Glutamatergic neuron (in vitro differentiated cells): Measurements from ENCODE around the gene TMEM238. TPM values are rescaled to one million over a fixed set of nuclear protein-coding genes. Genes with fewer than 3 reads are reported as not detected.
A peak's percentile ranks its signal among the peaks of the same experiment; 100 is the strongest.
"Not testable (repeated sequence)": the region's sequence is repeated elsewhere in the genome, so short reads cannot be mapped to it uniquely, and the experiment has no call there.

Source experiments
- DNase-seq: peaks from one replicate; pipeline ENCODE4 v3.0.0; 2022
- H3K27ac Mint-ChIP-seq: one replicate; pipeline ENCODE4 v1.8.0; 2020; ENCODE audit warnings: mild to moderate bottlenecking, mixed read lengths, inconsistent platforms; ENCODE audit not compliant: unreplicated experiment
- H3K27me3 Mint-ChIP-seq: one replicate; pipeline ENCODE4 v1.8.0; 2020; ENCODE audit warnings: mild to moderate bottlenecking, moderate library complexity, mixed read lengths, inconsistent platforms; ENCODE audit not compliant: unreplicated experiment
- H3K36me3 Mint-ChIP-seq: one replicate; pipeline ENCODE4 v1.8.0; 2020; ENCODE audit warnings: mild to moderate bottlenecking, mixed read lengths, inconsistent platforms; ENCODE audit not compliant: unreplicated experiment
- H3K4me1 Mint-ChIP-seq: one replicate; pipeline ENCODE4 v1.8.0; 2020; ENCODE audit warnings: mild to moderate bottlenecking, low read depth, mixed read lengths, inconsistent platforms; ENCODE audit not compliant: unreplicated experiment
- H3K4me3 Mint-ChIP-seq: one replicate; pipeline ENCODE4 v1.8.0; 2020; ENCODE audit warnings: mild to moderate bottlenecking, mixed read lengths, inconsistent platforms; ENCODE audit not compliant: unreplicated experiment
- H3K9me3 Mint-ChIP-seq: one replicate; pipeline ENCODE4 v1.8.0; 2020; ENCODE audit warnings: mild to moderate bottlenecking, moderate library complexity, mixed read lengths, inconsistent platforms; ENCODE audit not compliant: unreplicated experiment
- CTCF ChIP-seq: fragments of 200-600 bp; sonication (generic); IDR thresholded peaks from one replicate; pipeline ENCODE4 v1.5.0; 2021; ENCODE audit not compliant: partially characterized antibody, unreplicated experiment
- total RNA-seq: library from RNA; stranded (reverse); fragmentation: NEBNext Ultra II Directional; extraction: Animal tissue kit (Norgen Biotek cat#: 25700); gene quantifications from one replicate; pipeline ENCODE4 v1.2.1, GENCODE V29; 2021; ENCODE audit not compliant: unreplicated experiment

The TMEM238 gene
- total RNA-seq, 1 donor from 2014 or later: 1.3 TPM

GRCh38 chr19:55426042-55426441 lies 42.0 kb upstream of the TMEM238 start:
- Mint-ChIP-seq H3K4me3 (no peak overlapping the region), H3K27ac (no peak overlapping the region), H3K4me1 (no peaks in the 10 kb centered on the region), H3K9me3 (peaks cover 6% of the 10 kb centered on the region), H3K27me3 (peaks cover 4% of the 10 kb centered on the region), H3K36me3 (peaks cover 2% of the 10 kb centered on the region)
- no peak for DNase-seq
- no peak for TF ChIP-seq CTCF

DNA sequence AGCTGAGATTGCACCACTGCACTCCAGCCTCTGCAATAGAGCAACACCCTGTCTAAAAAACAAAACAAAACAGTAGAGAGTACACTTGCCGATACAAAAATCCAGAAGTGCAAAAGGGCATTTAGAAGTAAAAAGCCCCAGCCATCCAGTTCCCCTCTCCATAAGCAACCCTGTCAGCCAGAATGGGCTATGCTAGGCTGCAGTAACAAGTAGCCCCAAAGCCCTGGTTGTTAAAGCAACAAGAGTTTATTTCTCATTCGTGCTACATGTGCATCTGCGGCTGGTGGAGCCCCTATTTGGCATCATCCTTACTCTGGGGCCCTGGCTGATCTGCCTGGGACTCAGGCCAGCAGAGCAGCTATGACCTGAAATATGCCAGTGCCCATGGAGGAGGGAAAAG lies 40.4 kb upstream of the TMEM238 start:
- Mint-ChIP-seq H3K36me3 (no peaks in the 10 kb centered on the region), H3K9me3 (peaks cover 4% of the 10 kb centered on the region), H3K27me3 (peaks cover 8% of the 10 kb centered on the region), H3K4me3 (no peak overlapping the region), H3K4me1 (no peaks in the 10 kb centered on the region), H3K27ac (no peak overlapping the region)
- no peak for DNase-seq
- TF ChIP-seq CTCF: no peak

- Mint-ChIP-seq H3K9me3 (peaks cover 3% of the 10 kb centered on the region), H3K27me3 (peaks cover 8% of the 10 kb centered on the region), H3K27ac (no peak overlapping the region), H3K4me1 (no peaks in the 10 kb centered on the region), H3K4me3 (peak overlapping the region; percentile 28), H3K36me3 (no peaks in the 10 kb centered on the region)
- DNase-seq: no peak
- TF ChIP-seq CTCF: no peak
Measured at GRCh38 chr19:55423225-55424005, 39.3 kb upstream of the TMEM238 start.

DNA sequence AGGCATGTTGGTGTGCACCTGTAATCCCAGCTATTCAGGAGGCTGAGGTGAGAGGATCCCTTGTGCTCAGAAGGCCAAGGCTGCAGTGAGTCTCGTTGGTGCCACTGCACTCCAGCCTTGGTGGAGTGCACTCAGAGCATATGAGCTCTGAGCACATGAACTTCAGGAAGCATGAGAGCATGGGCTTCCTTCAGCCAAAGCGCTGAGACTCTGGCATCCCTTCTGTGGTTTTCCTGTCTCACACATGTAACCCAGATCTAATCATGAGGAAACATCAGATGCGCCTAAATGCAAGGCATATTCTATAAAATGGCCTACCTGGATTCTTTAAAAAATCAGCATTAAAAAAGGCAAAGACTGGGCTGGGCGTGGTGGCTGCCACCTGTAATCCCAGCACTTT lies 37.2 kb upstream of the TMEM238 start:
- H3K4me3 Mint-ChIP-seq, H3K9me3 Mint-ChIP-seq, H3K4me1 Mint-ChIP-seq, DNase-seq, H3K27me3 Mint-ChIP-seq, H3K36me3 Mint-ChIP-seq, H3K27ac Mint-ChIP-seq: not testable (repeated sequence)

- Mint-ChIP-seq H3K27me3 (peaks cover 6% of the 10 kb centered on the region), H3K36me3 (no peaks in the 10 kb centered on the region), H3K4me1 (peaks cover 4% of the 10 kb centered on the region), H3K4me3 (no peak overlapping the region), H3K9me3 (no peaks in the 10 kb centered on the region), H3K27ac (no peak overlapping the region)
- no peak for TF ChIP-seq CTCF
- no peak for DNase-seq
Measured at GRCh38 chr19:55419624-55420236, 35.6 kb upstream of the TMEM238 start.
